RWPE2 (cell line): Measurements from ENCODE around the gene LMO3.

Experiments used
- ATAC-seq: fragments of 200-7000 bp; cut with Tn5 transposase; 3 replicates; pipeline ENCODE4 v1.9.1; 2021; ENCODE audit warnings: low read depth
- DNase-seq: peaks from one replicate; pipeline ENCODE4 v3.0.0-alpha.2; 2020; ENCODE audit warnings: low spot score
- H3K27ac ChIP-seq: fragments of 450-650 bp; 2 replicates; pipeline ENCODE4 v1.5.1; 2017; ENCODE audit warnings: mild to moderate bottlenecking; ENCODE audit not compliant: poor library complexity, severe bottlenecking
- H3K27me3 ChIP-seq: fragments of 250-450 bp; sonication (Bioruptor Pico); 2 replicates; pipeline ENCODE4 v1.5.1; 2021; ENCODE audit warnings: mild to moderate bottlenecking, moderate library complexity; ENCODE audit not compliant: insufficient read depth, poor library complexity, severe bottlenecking
- H3K36me3 ChIP-seq: fragments of 250-450 bp; sonication (Bioruptor Pico); 2 replicates; pipeline ENCODE4 v1.5.1; 2020; ENCODE audit warnings: low read depth, mild to moderate bottlenecking, moderate library complexity
- H3K4me1 ChIP-seq: fragments of 250-450 bp; sonication (Bioruptor Pico); 2 replicates; pipeline ENCODE4 v1.5.1; 2021; ENCODE audit warnings: mild to moderate bottlenecking, moderate library complexity; ENCODE audit not compliant: insufficient read depth, poor library complexity, severe bottlenecking
- H3K4me3 ChIP-seq: fragments of 250-450 bp; sonication (Bioruptor Pico); 2 replicates; pipeline ENCODE4 v1.5.1; 2021; ENCODE audit warnings: mild to moderate bottlenecking, moderate library complexity; ENCODE audit not compliant: severe bottlenecking
- H3K9me3 ChIP-seq: fragments of 250-450 bp; sonication (Bioruptor Pico); 2 replicates; pipeline ENCODE4 v1.5.1; 2021; ENCODE audit warnings: mild to moderate bottlenecking, moderate library complexity; ENCODE audit not compliant: severe bottlenecking
- CTCF ChIP-seq: fragments of 450-650 bp; IDR thresholded peaks from one replicate; pipeline ENCODE4 v1.5.1; 2017; ENCODE audit warnings: mild to moderate bottlenecking, moderate library complexity; ENCODE audit not compliant: poor library complexity, severe bottlenecking

Gene LMO3

GRCh38 chr12:16603260-16603915 is 2.6 kb downstream of the LMO3 start:
- Histone ChIP-seq H3K27me3 (no peaks in the 10 kb centered on the region), H3K27ac (no peak overlapping the region), H3K36me3 (no peaks in the 10 kb centered on the region), H3K9me3 (no peaks in the 10 kb centered on the region), H3K4me3 (no peak overlapping the region), H3K4me1 (no peaks in the 10 kb centered on the region)
- TF ChIP-seq CTCF, result no peak
- ATAC-seq, result no peak
- no peak for DNase-seq

DNA sequence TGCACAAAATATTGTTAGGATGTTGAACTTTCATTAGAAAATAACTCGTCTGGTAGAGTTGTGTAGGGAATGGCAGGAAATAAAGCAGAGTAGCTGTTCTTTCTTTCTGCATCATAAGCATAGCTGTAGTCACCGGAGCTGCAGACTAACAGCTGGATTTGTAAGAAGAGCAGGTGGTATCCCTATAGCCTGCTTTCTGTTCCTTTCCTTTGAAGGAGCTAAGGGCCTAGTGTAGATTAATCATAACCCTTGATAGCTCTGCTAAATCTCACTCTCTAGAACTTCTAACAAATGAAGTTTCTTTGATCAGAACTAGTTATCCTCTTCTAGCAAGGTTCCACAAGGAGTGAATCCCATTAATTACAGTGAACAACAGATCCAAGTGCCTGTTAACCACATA is 3.5 kb downstream of the LMO3 start:
- no peaks in the 10 kb centered on the region for H3K4me1 ChIP-seq
- TF ChIP-seq CTCF, result no peak
- no peaks in the 10 kb centered on the region for H3K27me3 ChIP-seq
- H3K36me3 ChIP-seq, result no peaks in the 10 kb centered on the region
- ATAC-seq, result no peak
- no peaks in the 10 kb centered on the region for H3K9me3 ChIP-seq
- H3K27ac ChIP-seq, result no peak overlapping the region
- H3K4me3 ChIP-seq, result no peak overlapping the region
- no peak for DNase-seq

GRCh38 chr12:16600525-16600924 is 5.4 kb downstream of the LMO3 start:
- TF ChIP-seq CTCF, result no peak
- H3K4me3 ChIP-seq, result no peak overlapping the region
- no peak overlapping the region for H3K27ac ChIP-seq
- no peak for ATAC-seq
- H3K27me3 ChIP-seq, result no peaks in the 10 kb centered on the region
- DNase-seq, result no peak
- H3K9me3 ChIP-seq, result no peaks in the 10 kb centered on the region
- no peaks in the 10 kb centered on the region for H3K4me1 ChIP-seq
- no peaks in the 10 kb centered on the region for H3K36me3 ChIP-seq

DNA sequence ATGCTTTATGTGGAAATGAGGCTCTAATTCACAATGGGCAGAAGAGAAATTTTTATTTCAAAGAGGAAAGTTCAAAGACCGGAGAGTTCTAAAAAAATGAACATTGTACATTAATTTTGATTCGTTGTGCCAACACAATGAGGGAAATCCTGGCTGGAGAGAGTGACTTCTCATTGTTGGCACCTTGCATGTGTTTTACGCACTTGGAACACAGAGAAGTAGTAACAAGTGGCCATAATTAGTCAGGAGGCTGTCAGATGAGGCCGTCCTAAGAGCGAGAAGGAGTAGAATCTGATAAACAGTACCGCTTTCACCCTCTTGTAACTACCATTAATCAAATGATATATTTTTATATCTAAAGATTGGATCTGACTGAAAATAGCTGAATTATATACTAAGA is 6.9 kb downstream of the LMO3 start:
- H3K4me1 ChIP-seq, result no peaks in the 10 kb centered on the region
- H3K27me3 ChIP-seq, result no peaks in the 10 kb centered on the region
- ATAC-seq, result no peak
- H3K36me3 ChIP-seq, result no peaks in the 10 kb centered on the region
- H3K27ac ChIP-seq, result no peak overlapping the region
- no peaks in the 10 kb centered on the region for H3K9me3 ChIP-seq
- no peak overlapping the region for H3K4me3 ChIP-seq
- DNase-seq, result no peak
- TF ChIP-seq CTCF, result no peak

- TF ChIP-seq CTCF, result no peak
- ATAC-seq (no peak), DNase-seq (no peak)
- Histone ChIP-seq H3K27ac (no peak overlapping the region), H3K4me3 (no peak overlapping the region), H3K9me3 (no peaks in the 10 kb centered on the region), H3K4me1 (no peaks in the 10 kb centered on the region), H3K36me3 (no peaks in the 10 kb centered on the region), H3K27me3 (no peaks in the 10 kb centered on the region)
Measured at GRCh38 chr12:16594797-16595196, 11.2 kb downstream of the LMO3 start.
